ENCODE results near the gene CRMP1. TPM values are rescaled to one million over a fixed set of nuclear protein-coding genes. Genes with fewer than 3 reads are reported as not detected.

Gene CRMP1
- total RNA-seq, 2 donors from 2014 or later = not detected

GRCh38 chr4:5782829-5783476 lies 109.9 kb downstream of the CRMP1 start:
- no peak overlapping the region for H3K4me3 Mint-ChIP-seq
- no peak overlapping the region for H3K27ac Mint-ChIP-seq
- peaks cover 5% of the 10 kb centered on the region for H3K36me3 Mint-ChIP-seq (ENCODE audit: low read depth)

GRCh38 chr4:5781691-5782090 lies 111.2 kb downstream of the CRMP1 start:
- Mint-ChIP-seq H3K27ac (no peak overlapping the region), H3K4me1 (no peaks in the 10 kb centered on the region), H3K4me3 (no peak overlapping the region), H3K9me3 (peaks cover 3% of the 10 kb centered on the region), H3K27me3 (peaks cover 3% of the 10 kb centered on the region), H3K36me3 (ENCODE audit: low read depth) (peaks cover 5% of the 10 kb centered on the region)
- no peak for ATAC-seq (replicated peaks)

More at GRCh38 chr4:5782829-5783476, 109.9 kb downstream of the CRMP1 start:
- H3K9me3 Mint-ChIP-seq = no peaks in the 10 kb centered on the region
- H3K27me3 Mint-ChIP-seq = peaks cover 3% of the 10 kb centered on the region
- ATAC-seq (replicated peaks) = peak; percentile 14
- H3K4me1 Mint-ChIP-seq = no peaks in the 10 kb centered on the region

DNA sequence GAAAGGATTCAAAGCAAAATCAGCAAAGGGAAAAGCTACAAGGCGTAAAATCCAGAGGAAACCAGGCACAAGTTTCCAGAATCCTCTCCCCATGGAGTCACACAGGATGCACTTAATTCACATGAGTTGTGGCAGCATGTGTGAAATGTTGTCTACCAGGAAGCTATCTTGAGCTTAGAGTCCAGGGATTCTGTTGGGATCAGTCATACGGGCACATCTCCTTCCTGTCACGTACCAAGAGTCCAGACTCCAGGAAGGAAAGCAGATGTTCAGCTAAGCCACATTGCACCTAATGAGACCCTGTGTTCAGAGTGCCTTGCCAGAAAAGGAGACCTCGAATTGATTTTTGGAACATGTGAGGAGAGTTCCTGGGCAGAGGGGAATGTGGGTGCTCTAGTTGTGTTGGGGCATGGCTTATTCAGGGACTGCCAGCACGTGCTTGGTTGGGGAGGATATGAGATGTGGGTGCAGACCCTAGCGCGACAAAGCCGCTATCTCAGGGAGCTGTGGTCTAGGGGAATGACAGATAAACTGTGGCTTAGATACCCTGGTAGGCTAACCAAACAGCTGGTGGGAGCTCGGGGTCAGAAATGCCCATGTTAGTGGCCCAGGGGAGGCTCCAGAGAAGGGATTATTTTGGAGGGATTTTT lies 111.9 kb downstream of the CRMP1 start:
- Mint-ChIP-seq H3K9me3 (peaks cover 8% of the 10 kb centered on the region), H3K4me3 (no peak overlapping the region), H3K4me1 (no peaks in the 10 kb centered on the region), H3K27me3 (peaks cover 3% of the 10 kb centered on the region), H3K36me3 (ENCODE audit: low read depth) (peaks cover 5% of the 10 kb centered on the region), H3K27ac (no peak overlapping the region)
- ATAC-seq (replicated peaks) = no peak

DNA sequence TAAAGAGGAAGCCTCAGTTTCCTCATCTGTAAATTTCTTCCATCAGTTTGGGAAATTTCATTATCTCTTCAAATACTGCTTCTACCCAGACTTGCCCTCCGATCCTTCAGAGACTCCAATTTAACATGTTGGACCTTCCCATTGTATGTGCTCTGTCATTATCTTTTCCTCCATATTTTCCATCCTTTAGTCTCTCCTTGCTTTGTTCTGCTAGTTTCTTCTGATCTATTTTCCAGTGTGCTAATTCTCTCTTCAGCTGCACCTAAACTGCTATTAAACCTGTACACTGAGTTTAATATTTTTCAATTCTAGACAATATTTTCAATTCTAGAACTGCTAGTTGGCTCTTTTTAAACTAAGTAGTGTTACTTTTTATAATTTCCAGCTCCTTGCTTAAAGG lies 116.4 kb downstream of the CRMP1 start:
- H3K9me3 Mint-ChIP-seq = peaks cover 15% of the 10 kb centered on the region
- H3K27me3 Mint-ChIP-seq = peaks cover 3% of the 10 kb centered on the region
- no peak overlapping the region for H3K27ac Mint-ChIP-seq
- no peaks in the 10 kb centered on the region for H3K36me3 Mint-ChIP-seq (ENCODE audit: low read depth)
- H3K4me3 Mint-ChIP-seq = no peak overlapping the region
- no peak for ATAC-seq (replicated peaks)
- no peaks in the 10 kb centered on the region for H3K4me1 Mint-ChIP-seq

DNA sequence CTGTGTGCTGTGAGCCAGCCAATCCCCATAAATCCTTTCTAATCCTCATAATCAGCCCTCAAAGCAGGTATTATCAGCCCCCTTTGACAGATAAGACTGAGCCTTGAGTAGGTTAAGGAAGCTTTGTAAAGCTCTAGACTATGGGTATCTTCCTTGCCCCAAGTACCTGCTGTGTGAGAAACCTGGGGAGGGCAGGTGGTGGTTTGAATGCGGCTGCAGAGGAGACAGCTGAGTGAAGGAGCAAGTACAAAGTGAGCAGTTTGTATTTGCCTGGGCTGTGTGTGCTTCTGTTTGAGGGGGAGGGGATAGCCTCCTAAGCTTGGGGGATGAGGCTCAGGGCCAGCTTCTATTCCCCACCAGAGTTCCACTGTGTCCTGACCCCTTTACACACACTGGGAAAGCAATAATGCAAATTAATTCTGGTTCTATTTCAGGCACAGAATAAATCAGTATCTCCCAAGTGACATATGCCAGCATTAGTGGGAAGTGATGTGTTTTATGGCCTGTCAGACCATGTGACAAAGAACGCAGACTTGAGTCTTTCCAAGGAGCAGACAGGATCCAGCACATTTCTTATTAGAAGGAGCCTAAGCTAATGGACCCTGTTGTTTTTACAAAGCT lies 118.4 kb downstream of the CRMP1 start:
- Mint-ChIP-seq H3K36me3 (ENCODE audit: low read depth) (no peaks in the 10 kb centered on the region), H3K27ac (no peak overlapping the region), H3K27me3 (no peaks in the 10 kb centered on the region), H3K4me1 (no peaks in the 10 kb centered on the region), H3K9me3 (peaks cover 15% of the 10 kb centered on the region), H3K4me3 (no peak overlapping the region)
- no peak for ATAC-seq (replicated peaks)

- Mint-ChIP-seq H3K4me1 (no peaks in the 10 kb centered on the region), H3K4me3 (no peak overlapping the region), H3K9me3 (peaks cover 15% of the 10 kb centered on the region), H3K36me3 (ENCODE audit: low read depth) (no peaks in the 10 kb centered on the region), H3K27me3 (no peaks in the 10 kb centered on the region), H3K27ac (no peak overlapping the region)
- no peak for ATAC-seq (replicated peaks)
These were observed 119.7 kb downstream of the CRMP1 start for GRCh38 chr4:5773271-5773555.

GRCh38 chr4:5772528-5773270 lies 120.2 kb downstream of the CRMP1 start:
- Mint-ChIP-seq H3K9me3 (peaks cover 20% of the 10 kb centered on the region), H3K4me3 (no peak overlapping the region), H3K4me1 (no peaks in the 10 kb centered on the region), H3K36me3 (ENCODE audit: low read depth) (no peaks in the 10 kb centered on the region), H3K27me3 (no peaks in the 10 kb centered on the region), H3K27ac (peak overlapping the region; percentile 18)
- ATAC-seq (replicated peaks) = no peak

Other genes with a start within 250 kb of the CRMP1 start
- gene EVC2, start 184.5 kb downstream of the CRMP1 start, total RNA-seq = 1 to 10 TPM; 4.0 to 6.2 TPM
- 10 to 100 TPM in 1 of 2 donors, 1 to 10 TPM in 1; 7.8 to 10.5 TPM for gene EVC, start 181.9 kb downstream of the CRMP1 start, total RNA-seq
- gene C4orf50, start 125.3 kb upstream of the CRMP1 start, total RNA-seq = 1 to 10 TPM in 1 of 2 donors, under 1 TPM in 1; 0.34 to 2.1 TPM

Measured in activated T-helper 17 cell treated with anti-CD3 and anti-CD28 coated beads, Interleukin-2, amount 50 U/mL, for 72 hours (primary cell).